Trophoblast cell (in vitro differentiated cells and primary cell): ENCODE data around the gene ADGRG4.
A peak's percentile ranks its signal among the peaks of the same experiment; 100 is the strongest.

ENCODE experiments used
- DNase-seq, 2 donors: peaks; one replicate each; pipeline ENCODE4 v3.0.0-alpha.2; 2016
- H2AFZ ChIP-seq: 2 replicates; pipeline ENCODE4 v1.6.1; 2013; ENCODE audit warnings: low read length, moderate library complexity, mild to moderate bottlenecking; ENCODE audit not compliant: insufficient read depth, poor library complexity
- H2AK5ac ChIP-seq: 2 replicates; pipeline ENCODE4 v1.6.1; 2013; ENCODE audit warnings: mild to moderate bottlenecking, low read length
- H2BK120ac ChIP-seq: 2 replicates; pipeline ENCODE4 v1.6.1; 2013; ENCODE audit warnings: low read length, mild to moderate bottlenecking, moderate library complexity; ENCODE audit not compliant: insufficient read depth, poor library complexity
- H2BK12ac ChIP-seq: 2 replicates; pipeline ENCODE4 v1.6.1; 2013; ENCODE audit warnings: mild to moderate bottlenecking, low read length, moderate library complexity
- H2BK5ac ChIP-seq: 2 replicates; pipeline ENCODE4 v1.6.1; 2013; ENCODE audit warnings: low read length, low read depth, moderate library complexity, mild to moderate bottlenecking; ENCODE audit not compliant: poor library complexity
- H3K14ac ChIP-seq: 2 replicates; pipeline ENCODE4 v1.6.1; 2013; ENCODE audit warnings: mild to moderate bottlenecking, low read length
- H3K18ac ChIP-seq: 2 replicates; pipeline ENCODE4 v1.6.1; 2013; ENCODE audit warnings: mild to moderate bottlenecking, low read length
- H3K23ac ChIP-seq: 2 replicates; pipeline ENCODE4 v1.6.1; 2013; ENCODE audit warnings: low read length
- H3K27ac ChIP-seq: 2 replicates; pipeline ENCODE4 v1.5.1; 2013; ENCODE audit warnings: low read depth, mild to moderate bottlenecking, inconsistent platforms, low read length, moderate library complexity
- H3K27me3 ChIP-seq: 2 replicates; pipeline ENCODE4 v1.6.1; 2013; ENCODE audit warnings: inconsistent platforms, mild to moderate bottlenecking, low read length, moderate library complexity; ENCODE audit not compliant: insufficient read depth
- H3K36me3 ChIP-seq, 2 experiments: 1 replicate in 1 of 2; 2 replicates in 1 of 2; pipeline ENCODE4 v1.6.1; 2013; ENCODE audit warnings: low read length in 2 of 2, mild to moderate bottlenecking in 2 of 2, moderate library complexity in 1 of 2; ENCODE audit not compliant: insufficient read depth in 2 of 2, control insufficient read depth in 1 of 2
- H3K4ac ChIP-seq: 2 replicates; pipeline ENCODE4 v1.6.1; 2013; ENCODE audit warnings: low read depth, mild to moderate bottlenecking, low read length, moderate library complexity
- H3K4me1 ChIP-seq, 2 experiments: 1 replicate in 1 of 2; 2 replicates in 1 of 2; pipeline ENCODE4 v1.6.1; 2013; ENCODE audit warnings: low read length in 2 of 2, mild to moderate bottlenecking in 2 of 2, moderate library complexity in 1 of 2; ENCODE audit not compliant: insufficient read depth in 2 of 2, control insufficient read depth in 1 of 2
- H3K4me2 ChIP-seq: 2 replicates; pipeline ENCODE4 v1.6.1; 2013; ENCODE audit warnings: inconsistent platforms, mild to moderate bottlenecking, low read length, moderate library complexity
- H3K4me3 ChIP-seq: 2 replicates; pipeline ENCODE4 v1.5.1; 2013; ENCODE audit warnings: mild to moderate bottlenecking, low read depth, low read length, inconsistent platforms
- H3K79me1 ChIP-seq: one replicate; pipeline ENCODE4 v1.6.1; 2013; ENCODE audit warnings: low read length
- H3K79me2 ChIP-seq: 2 replicates; pipeline ENCODE4 v1.6.1; 2013; ENCODE audit warnings: low read length, mild to moderate bottlenecking; ENCODE audit not compliant: control insufficient read depth, insufficient read depth, poor library complexity
- H3K9ac ChIP-seq: 2 replicates; pipeline ENCODE4 v1.6.1; 2013; ENCODE audit warnings: mild to moderate bottlenecking, low read length
- H3K9me3 ChIP-seq: 2 replicates; pipeline ENCODE4 v1.6.1; 2013; ENCODE audit warnings: low read depth, mild to moderate bottlenecking, control low read depth, inconsistent platforms, low read length; ENCODE audit not compliant: insufficient read depth
- H4K12ac ChIP-seq: 2 replicates; pipeline ENCODE4 v1.6.1; 2013; ENCODE audit warnings: low read depth, mild to moderate bottlenecking, low read length, moderate library complexity
- H4K8ac ChIP-seq: 2 replicates; pipeline ENCODE4 v1.6.1; 2013; ENCODE audit warnings: low read depth, mild to moderate bottlenecking, low read length, moderate library complexity
- H4K91ac ChIP-seq: one replicate; pipeline ENCODE4 v1.6.1; 2013; ENCODE audit warnings: low read depth, mild to moderate bottlenecking, low read length, moderate library complexity
- WGBS: extraction: QIAGEN DNeasy Blood & Tissue Kit; methylation state at CpG from one replicate; pipeline ENCODE4 v1.1.7; 2013; ENCODE audit warnings: missing lambda C conversion rate; ENCODE audit not compliant: insufficient read length, insufficient coverage; ENCODE audit errors: extremely low coverage; 5-methylcytosine and 5-hydroxymethylcytosine counted together

The ADGRG4 gene

DNA sequence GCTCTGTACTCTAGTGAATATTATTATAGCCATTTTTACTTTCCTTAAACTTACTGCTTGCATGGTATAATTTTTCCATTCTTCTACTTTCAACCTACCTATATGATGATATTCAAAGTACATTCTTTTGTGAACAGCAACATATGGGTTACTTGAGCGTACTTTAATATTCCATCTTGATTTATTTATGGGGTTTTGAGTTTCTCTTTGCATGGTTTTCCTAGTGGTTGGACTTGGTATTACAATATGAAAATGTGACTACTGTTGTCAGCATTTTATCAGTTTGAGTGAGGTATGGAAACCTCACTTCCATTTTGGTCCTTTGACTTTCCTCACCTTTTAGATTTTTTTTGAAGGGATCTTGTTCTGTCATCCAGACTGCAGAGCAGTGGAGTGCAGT lies 35.9 kb downstream of the ADGRG4 start:
- Histone ChIP-seq H2BK12ac (no peak overlapping the region), H3K4ac (no peak overlapping the region), H3K4me1 (no peaks in the 10 kb centered on the region), H4K91ac (no peak overlapping the region), H3K79me2 (no peaks in the 10 kb centered on the region), H2BK120ac (no peak overlapping the region), H3K4me3 (no peak overlapping the region), H3K27ac (no peak overlapping the region), H3K9ac (no peak overlapping the region), H2AFZ (no peak overlapping the region), H3K4me2 (no peak overlapping the region), H3K18ac (no peak overlapping the region), H2AK5ac (no peak overlapping the region), H4K12ac (no peak overlapping the region), H3K14ac (no peak overlapping the region), H4K8ac (no peak overlapping the region), H2BK5ac (no peak overlapping the region), H3K79me1 (no peaks in the 10 kb centered on the region), H3K27me3 (no peaks in the 10 kb centered on the region), H3K36me3 (no peaks in the 10 kb centered on the region), H3K23ac (no peak overlapping the region), H3K9me3 (no peaks in the 10 kb centered on the region)
- peak in 1 of 2 donors; percentile 39 for DNase-seq
- whole genome bisulfite sequencing, result no CpG with 5 or more reads among the region's 1 CpG

GRCh38 chrX:136339702-136340101 lies 38.9 kb downstream of the ADGRG4 start:
- DNase-seq, result no peak
- Histone ChIP-seq H3K23ac (no peak overlapping the region), H3K36me3 (no peaks in the 10 kb centered on the region), H3K9ac (no peak overlapping the region), H3K14ac (no peak overlapping the region), H4K91ac (no peak overlapping the region), H3K79me2 (no peaks in the 10 kb centered on the region), H3K27ac (no peak overlapping the region), H2BK5ac (no peak overlapping the region), H4K8ac (no peak overlapping the region), H3K18ac (no peak overlapping the region), H3K4ac (no peak overlapping the region), H2AK5ac (no peak overlapping the region), H4K12ac (no peak overlapping the region), H3K4me3 (no peak overlapping the region), H3K27me3 (no peaks in the 10 kb centered on the region), H3K4me1 (no peaks in the 10 kb centered on the region), H2AFZ (no peak overlapping the region), H3K9me3 (no peaks in the 10 kb centered on the region), H2BK120ac (no peak overlapping the region), H3K79me1 (no peaks in the 10 kb centered on the region), H2BK12ac (no peak overlapping the region), H3K4me2 (no peak overlapping the region)
- no CpG with 5 or more reads among the region's 1 CpG for WGBS

DNA sequence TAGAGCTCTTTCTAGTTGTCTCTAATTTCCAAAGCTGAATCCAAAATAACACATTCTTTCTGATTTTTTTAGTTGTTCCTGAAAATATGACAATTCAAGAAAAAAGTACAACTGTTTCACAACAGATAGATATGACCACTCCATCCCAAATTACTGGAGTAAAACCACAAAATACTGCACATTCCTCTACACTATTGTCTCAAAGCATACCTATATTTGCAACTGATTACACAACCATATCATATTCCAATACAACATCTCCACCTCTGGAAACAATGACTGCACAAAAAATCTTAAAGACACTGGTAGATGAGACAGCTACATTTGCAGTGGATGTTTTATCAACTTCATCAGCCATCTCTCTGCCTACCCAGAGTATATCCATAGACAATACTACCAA lies 43.6 kb downstream of the ADGRG4 start:
- H3K27me3 ChIP-seq, result no peaks in the 10 kb centered on the region
- H4K8ac ChIP-seq, result no peak overlapping the region
- no peak overlapping the region for H3K4me3 ChIP-seq
- H3K4me2 ChIP-seq, result no peak overlapping the region
- no peaks in the 10 kb centered on the region for H3K9me3 ChIP-seq
- H2BK5ac ChIP-seq, result no peak overlapping the region
- H4K91ac ChIP-seq, result no peak overlapping the region
- no peak overlapping the region for H3K23ac ChIP-seq
- H2AFZ ChIP-seq, result no peak overlapping the region
- no peaks in the 10 kb centered on the region for H3K4me1 ChIP-seq
- H3K36me3 ChIP-seq, result no peaks in the 10 kb centered on the region
- no peak overlapping the region for H3K14ac ChIP-seq
- no peak overlapping the region for H3K4ac ChIP-seq
- H4K12ac ChIP-seq, result no peak overlapping the region
- H3K79me2 ChIP-seq, result no peaks in the 10 kb centered on the region
- DNase-seq, result peak in 1 of 2 donors; percentile 70
- no peaks in the 10 kb centered on the region for H3K79me1 ChIP-seq
- no peak overlapping the region for H2AK5ac ChIP-seq
- no peak overlapping the region for H3K18ac ChIP-seq
- H3K27ac ChIP-seq, result no peak overlapping the region
- no peak overlapping the region for H3K9ac ChIP-seq
- H2BK12ac ChIP-seq, result no peak overlapping the region
- no peak overlapping the region for H2BK120ac ChIP-seq

- Histone ChIP-seq H3K27me3 (no peaks in the 10 kb centered on the region), H3K4me2 (no peak overlapping the region), H4K8ac (no peak overlapping the region), H3K4me3 (no peak overlapping the region), H3K4ac (no peak overlapping the region), H2BK5ac (no peak overlapping the region), H2BK12ac (no peak overlapping the region), H2AFZ (no peak overlapping the region), H3K9me3 (no peaks in the 10 kb centered on the region), H3K4me1 (no peaks in the 10 kb centered on the region), H3K79me2 (no peaks in the 10 kb centered on the region), H3K18ac (no peak overlapping the region), H3K79me1 (no peaks in the 10 kb centered on the region), H3K23ac (no peak overlapping the region), H3K9ac (no peak overlapping the region), H2AK5ac (no peak overlapping the region), H3K14ac (no peak overlapping the region), H3K36me3 (no peaks in the 10 kb centered on the region), H4K12ac (no peak overlapping the region), H3K27ac (no peak overlapping the region), H4K91ac (no peak overlapping the region), H2BK120ac (no peak overlapping the region)
- no CpG with 5 or more reads among the region's 2 CpGs for WGBS
- DNase-seq, result peak; percentile 67 to 75
Observed at GRCh38 chrX:136346506-136346905, 45.7 kb downstream of the ADGRG4 start.
